Keratinocyte (primary cell): ENCODE results near the gene C9orf85. TPM values are rescaled to one million over a fixed set of nuclear protein-coding genes. Genes with fewer than 3 reads are reported as not detected.

Experiments
- DNase-seq: peaks from one replicate; pipeline ENCODE4 v3.0.0-alpha.2; 2011; ENCODE audit warnings: low read depth, missing footprints, low spot score
- FAIRE-seq: peaks from 2 replicates; lab custom pipeline; 2011; peaks lifted over from hg19 to GRCh38; lab: Jason Lieb, UNC
- H2AFZ ChIP-seq: 2 replicates; pipeline ENCODE4 v1.6.0; 2012; ENCODE audit warnings: low read length, control low read depth, inconsistent platforms; ENCODE audit not compliant: control insufficient read depth
- H3K27ac ChIP-seq: 2 replicates; pipeline ENCODE4 v1.5.1; 2011; ENCODE audit warnings: low read length; ENCODE audit not compliant: control insufficient read depth, insufficient read depth
- H3K27me3 ChIP-seq: 3 replicates; pipeline ENCODE4 v1.6.0; 2011; ENCODE audit warnings: low read length; ENCODE audit not compliant: control insufficient read depth, insufficient read depth; ENCODE audit errors: extremely low read depth
- H3K36me3 ChIP-seq, 2 experiments: 2 replicates in 1 of 2; 3 replicates in 1 of 2; pipeline ENCODE4 v1.5.1; 2011; ENCODE audit warnings: low read length in 2 of 2, mild to moderate bottlenecking in 1 of 2; ENCODE audit not compliant: control insufficient read depth in 2 of 2, insufficient read depth in 2 of 2; ENCODE audit errors: extremely low read depth in 1 of 2
- H3K4me1 ChIP-seq: 3 replicates; pipeline ENCODE4 v1.5.1; 2011; ENCODE audit warnings: low read length; ENCODE audit not compliant: control insufficient read depth, insufficient read depth; ENCODE audit errors: extremely low read depth
- H3K4me2 ChIP-seq: 3 replicates; pipeline ENCODE4 v1.6.0; 2011; ENCODE audit warnings: low read depth, low read length; ENCODE audit not compliant: control insufficient read depth, insufficient read depth; ENCODE audit errors: extremely low read depth
- H3K4me3 ChIP-seq, 3 experiments: fragments of 200-600 bp in 1 of 3; sonication (generic) in 1 of 3; 2 replicates in 2 of 3; 3 replicates in 1 of 3; pipeline ENCODE4 v1.5.1; 2011 to 2016; ENCODE audit warnings: low read length in 3 of 3, mild to moderate bottlenecking in 3 of 3, control low read depth in 2 of 3, inconsistent platforms in 1 of 3, low read depth in 1 of 3, mixed read lengths in 1 of 3, mixed run types in 1 of 3, moderate library complexity in 1 of 3; ENCODE audit not compliant: control insufficient read depth in 2 of 3, insufficient read depth in 2 of 3; ENCODE audit errors: extremely low read depth in 1 of 3
- H3K79me2 ChIP-seq: 2 replicates; pipeline ENCODE4 v1.6.0; 2012; ENCODE audit warnings: low read length; ENCODE audit not compliant: control insufficient read depth, insufficient read depth
- H3K9ac ChIP-seq: 3 replicates; pipeline ENCODE4 v1.6.0; 2011; ENCODE audit warnings: low read length; ENCODE audit not compliant: control insufficient read depth, insufficient read depth; ENCODE audit errors: extremely low read depth
- H3K9me1 ChIP-seq: 3 replicates; pipeline ENCODE4 v1.6.0; 2011; ENCODE audit warnings: low read length; ENCODE audit not compliant: control insufficient read depth, insufficient read depth; ENCODE audit errors: extremely low read depth
- H3K9me3 ChIP-seq: 2 replicates; pipeline ENCODE4 v1.5.1; 2012; ENCODE audit warnings: low read depth, low read length; ENCODE audit not compliant: control insufficient read depth
- H4K20me1 ChIP-seq: 3 replicates; pipeline ENCODE4 v1.6.0; 2011; ENCODE audit warnings: low read length; ENCODE audit not compliant: control insufficient read depth, insufficient read depth; ENCODE audit errors: extremely low read depth
- EZH2 ChIP-seq: IDR thresholded peaks from one replicate; pipeline ENCODE4 v1.6.1; 2012; ENCODE audit warnings: inconsistent platforms, mild to moderate bottlenecking, low read length, moderate library complexity
- dilution Hi-C: fragments of 300-500 bp; cut with MboI; formaldehyde crosslinking; loops from one replicate; pipeline ENCODE4 v1.7.0; 2020; ENCODE audit warnings: low sequenced_read_pairs; ENCODE audit not compliant: extremely low pct_ligation_motif_present
- polyA plus RNA-seq, 5 experiments: library from polyadenylated mRNA; depleted of rRNA in 3 of 5; stranded (reverse) in 3 of 5; stranded (forward) in 1 of 5; unstranded in 1 of 5; fragments of >200 nt; gene quantifications; 1 replicate in 1 of 5; 2 replicates in 3 of 5; 3 replicates in 1 of 5; pipeline versions ENCODE4 v1.2.1 to v1.2.3, GENCODE V29; 2011 to 2012; ENCODE audit warnings: missing spikeins in 2 of 5, low read depth in 1 of 5, low replicate concordance in 1 of 5
- TF ChIP-seq, protein P1 (sequence below), 3 experiments: IDR thresholded peaks in 1 of 3; conservative IDR thresholded peaks in 1 of 3; optimal IDR thresholded peaks in 1 of 3; 2 replicates in 2 of 3; 3 replicates in 1 of 3; pipeline versions ENCODE3 to v1.5.1; 2011; ENCODE audit warnings: low read length in 3 of 3, mild to moderate bottlenecking in 3 of 3, moderate library complexity in 2 of 3, control low read depth in 1 of 3, inconsistent platforms in 1 of 3; ENCODE audit not compliant: insufficient read depth in 2 of 3; ENCODE audit errors: extremely low read depth in 1 of 3

The C9orf85 gene
- polyA plus RNA-seq, 1 donor (not counting 4 experiments of a cell fraction or from before 2014, with no cell fraction given): 18.2 TPM

DNA sequence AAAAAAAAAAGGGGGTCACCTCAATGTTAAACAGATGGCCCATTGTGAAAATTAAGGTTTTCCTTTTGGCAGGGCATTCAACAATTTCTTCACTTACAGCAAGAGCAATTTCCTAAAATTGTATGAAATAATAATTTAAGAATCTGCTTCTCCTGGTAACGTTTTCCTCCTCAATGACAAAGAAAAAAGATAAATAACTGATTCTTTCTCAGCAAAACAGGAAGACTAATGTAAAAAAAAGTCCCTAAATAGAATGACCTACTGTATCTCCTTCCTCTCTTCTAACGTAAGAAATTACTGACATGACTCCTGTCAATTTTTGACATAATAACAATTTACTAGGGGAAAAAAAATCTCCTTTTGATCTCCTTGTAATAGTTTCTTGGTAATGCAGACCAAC, 26.0 kb upstream of the C9orf85 start:
- Histone ChIP-seq H3K9me3 (no peaks in the 10 kb centered on the region), H3K27me3 (no peaks in the 10 kb centered on the region), H4K20me1 (no peaks in the 10 kb centered on the region), H3K9me1 (no peaks in the 10 kb centered on the region), H3K4me2 (no peak overlapping the region), H3K4me1 (peaks cover 6% of the 10 kb centered on the region), H3K79me2 (peaks cover 66% of the 10 kb centered on the region), H2AFZ (no peak overlapping the region), H3K4me3 (no peak overlapping the region), H3K27ac (no peak overlapping the region), H3K9ac (no peak overlapping the region), H3K36me3 (no peaks in the 10 kb centered on the region)
- no peak for DNase-seq
- no peak for TF ChIP-seq EZH2
- TF ChIP-seq, protein P1, sequence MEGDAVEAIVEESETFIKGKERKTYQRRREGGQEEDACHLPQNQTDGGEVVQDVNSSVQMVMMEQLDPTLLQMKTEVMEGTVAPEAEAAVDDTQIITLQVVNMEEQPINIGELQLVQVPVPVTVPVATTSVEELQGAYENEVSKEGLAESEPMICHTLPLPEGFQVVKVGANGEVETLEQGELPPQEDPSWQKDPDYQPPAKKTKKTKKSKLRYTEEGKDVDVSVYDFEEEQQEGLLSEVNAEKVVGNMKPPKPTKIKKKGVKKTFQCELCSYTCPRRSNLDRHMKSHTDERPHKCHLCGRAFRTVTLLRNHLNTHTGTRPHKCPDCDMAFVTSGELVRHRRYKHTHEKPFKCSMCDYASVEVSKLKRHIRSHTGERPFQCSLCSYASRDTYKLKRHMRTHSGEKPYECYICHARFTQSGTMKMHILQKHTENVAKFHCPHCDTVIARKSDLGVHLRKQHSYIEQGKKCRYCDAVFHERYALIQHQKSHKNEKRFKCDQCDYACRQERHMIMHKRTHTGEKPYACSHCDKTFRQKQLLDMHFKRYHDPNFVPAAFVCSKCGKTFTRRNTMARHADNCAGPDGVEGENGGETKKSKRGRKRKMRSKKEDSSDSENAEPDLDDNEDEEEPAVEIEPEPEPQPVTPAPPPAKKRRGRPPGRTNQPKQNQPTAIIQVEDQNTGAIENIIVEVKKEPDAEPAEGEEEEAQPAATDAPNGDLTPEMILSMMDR (optimal IDR thresholded peaks at IDR 0.05 in 1 of 3, IDR thresholded peaks at IDR 0.05 in 1 of 3, conservative IDR thresholded peaks at IDR 0.05 in 1 of 3; ENCODE audit: extremely low read depth in 1 of 3, insufficient read depth in 2 of 3, low read length in 3 of 3): no peak
- no peak for FAIRE-seq
- dilution Hi-C loops: no loop called here

DNA sequence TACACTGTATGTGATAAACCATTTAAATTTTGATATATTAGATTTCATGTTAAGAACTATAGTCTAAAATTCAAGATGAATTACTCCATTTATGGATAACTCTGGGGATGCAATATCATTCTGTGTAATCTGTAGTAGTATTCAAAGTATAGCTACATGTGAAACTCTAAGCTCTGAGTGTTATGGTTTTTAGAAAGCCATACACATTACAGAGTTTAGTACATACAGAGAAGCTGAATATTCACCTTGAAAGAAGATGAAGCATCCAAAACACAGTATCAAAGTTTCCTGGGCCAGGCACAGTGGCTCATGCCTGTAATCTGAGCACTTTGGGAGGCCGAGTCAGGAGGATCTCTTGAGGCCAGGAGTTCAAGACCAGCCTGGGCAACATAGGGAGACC, 25.4 kb upstream of the C9orf85 start:
- Histone ChIP-seq H3K9me3 (no peaks in the 10 kb centered on the region), H3K4me3 (no peak overlapping the region), H3K36me3 (no peaks in the 10 kb centered on the region), H2AFZ (no peak overlapping the region), H3K79me2 (peaks cover 67% of the 10 kb centered on the region), H3K4me1 (peaks cover 6% of the 10 kb centered on the region), H3K27me3 (no peaks in the 10 kb centered on the region), H3K9me1 (no peaks in the 10 kb centered on the region), H3K27ac (no peak overlapping the region), H3K4me2 (no peak overlapping the region), H4K20me1 (no peaks in the 10 kb centered on the region), H3K9ac (no peak overlapping the region)
- dilution Hi-C loops: no loop called here
- no peak for DNase-seq
- TF ChIP-seq, protein P1 (optimal IDR thresholded peaks at IDR 0.05 in 1 of 3, IDR thresholded peaks at IDR 0.05 in 1 of 3, conservative IDR thresholded peaks at IDR 0.05 in 1 of 3; ENCODE audit: extremely low read depth in 1 of 3, insufficient read depth in 2 of 3, low read length in 3 of 3): no peak
- no peak for TF ChIP-seq EZH2
- no peak for FAIRE-seq
